ENCODE results near the gene KDM4C. TPM values are rescaled to one million over a fixed set of nuclear protein-coding genes. Genes with fewer than 3 reads are reported as not detected.

Gene KDM4C
- total RNA-seq, 1 experiment from 2014 or later = 13.5 TPM

DNA sequence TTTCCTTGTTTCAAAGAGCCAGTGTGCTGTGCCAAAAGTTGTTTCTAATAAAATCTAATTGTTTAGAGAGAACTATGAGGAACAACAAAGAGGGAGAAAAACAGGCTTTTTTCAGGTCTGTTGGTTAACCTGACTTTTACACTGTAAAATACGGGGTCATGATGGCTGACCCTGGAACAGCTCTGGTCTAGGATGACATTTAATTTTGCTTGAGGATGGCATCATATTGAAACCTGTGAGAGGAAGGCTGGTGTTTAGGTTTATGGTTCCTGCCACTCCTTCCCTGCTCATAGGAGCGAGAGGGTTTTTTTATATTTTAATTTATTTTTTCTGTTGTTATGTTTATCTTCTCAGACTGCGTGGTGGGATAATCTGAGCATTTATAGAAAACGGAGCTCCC is 327.6 kb downstream of the KDM4C start:
- DNase-seq (ENCODE audit: extremely low read depth, low read depth) = no peak

DNA sequence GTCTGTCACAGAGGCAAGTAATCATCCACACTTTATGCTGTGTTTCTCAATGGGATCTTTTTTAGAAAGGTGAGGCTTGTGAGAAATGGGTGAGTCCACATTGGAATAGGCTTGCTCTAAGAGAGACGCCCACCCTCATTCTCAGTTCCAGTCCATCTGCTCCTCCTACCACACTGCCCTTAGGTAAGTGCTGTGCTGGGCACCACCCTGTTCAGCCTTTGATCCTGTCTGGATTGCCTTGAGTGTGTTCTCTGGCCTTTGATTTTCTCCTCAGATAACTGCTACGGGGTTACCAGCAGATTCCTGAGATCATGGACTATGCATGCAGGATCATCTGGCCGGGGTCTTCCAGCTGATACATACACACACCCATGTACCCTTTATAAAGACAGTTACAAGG is 328.6 kb downstream of the KDM4C start:
- DNase-seq (ENCODE audit: extremely low read depth, low read depth) = no peak

DNA sequence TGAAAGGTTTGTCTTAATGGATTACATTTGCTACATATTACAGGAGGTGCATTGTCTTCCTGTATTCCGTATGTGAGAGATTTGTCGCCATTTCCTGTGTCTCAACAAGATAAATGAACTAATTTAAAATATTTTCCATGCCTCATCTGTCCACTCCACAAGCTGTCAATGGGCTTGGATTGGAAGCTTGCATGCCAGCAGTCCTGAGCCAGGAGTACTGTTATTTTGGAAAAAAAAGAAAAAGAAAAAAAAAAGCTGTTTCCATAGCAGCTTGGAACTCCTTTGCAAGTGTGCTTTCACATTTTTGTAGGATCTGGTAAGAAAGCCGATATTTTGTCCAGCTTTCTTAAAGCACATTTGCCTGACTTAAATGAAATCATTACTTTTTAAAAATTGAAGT is 330.8 kb downstream of the KDM4C start:
- DNase-seq (ENCODE audit: extremely low read depth, low read depth) = no peak

DNA sequence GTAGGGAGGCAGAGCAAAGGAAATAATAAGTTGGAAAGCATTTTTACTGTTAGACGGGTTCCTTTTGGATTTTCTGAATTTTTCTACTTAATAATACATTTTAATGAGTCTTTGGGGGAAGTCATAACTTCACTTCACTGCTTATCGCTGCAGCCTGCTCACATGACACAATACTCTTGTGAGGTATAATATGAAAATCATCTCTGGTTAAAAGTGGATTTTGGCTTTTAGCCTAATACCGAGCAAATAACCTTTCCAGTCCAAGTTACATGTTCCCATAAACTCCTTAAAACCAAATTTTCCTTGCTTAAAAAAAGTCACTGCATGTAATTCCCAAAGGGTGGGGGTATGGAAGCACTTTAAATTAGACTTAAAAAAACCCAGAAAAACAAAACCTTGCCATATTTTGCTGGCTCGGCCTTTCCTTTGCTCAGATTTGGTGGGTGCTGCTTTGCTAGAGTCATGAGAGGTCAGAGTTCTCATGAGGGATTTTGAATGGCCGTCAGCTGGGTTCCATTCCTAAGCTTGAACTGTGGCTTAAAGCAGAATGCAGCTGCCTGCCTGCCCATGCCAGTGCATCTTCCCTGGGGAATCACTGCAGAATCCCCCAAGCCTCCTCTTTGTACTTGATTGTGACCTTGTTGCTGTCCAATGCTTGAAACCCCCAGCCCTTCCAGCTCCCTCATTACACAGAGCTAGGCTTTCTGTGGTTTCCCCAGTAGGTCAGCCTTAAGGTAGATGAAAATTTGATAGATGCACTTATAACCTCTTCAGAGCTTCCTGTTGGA is 331.8 kb downstream of the KDM4C start:
- no peak for DNase-seq (ENCODE audit: extremely low read depth, low read depth)

DNA sequence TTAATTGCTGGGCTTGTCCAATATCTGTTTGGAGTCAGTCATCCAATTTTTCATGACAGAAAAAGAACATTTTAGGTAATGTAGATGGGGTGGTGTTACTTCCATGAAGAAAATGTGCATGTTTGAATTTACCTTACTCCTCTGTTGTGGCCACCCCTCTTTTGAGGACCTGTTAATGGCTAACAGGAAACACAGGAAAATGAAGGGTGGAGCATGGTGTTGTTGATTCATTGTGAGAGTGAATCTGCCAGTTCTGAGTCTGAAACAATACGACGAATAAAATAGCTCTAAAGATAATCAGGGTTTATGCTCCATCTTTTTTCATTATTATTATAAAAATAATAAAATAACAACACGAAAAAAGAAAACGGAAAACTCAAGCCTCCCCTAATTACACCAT is 335.3 kb downstream of the KDM4C start:
- DNase-seq (ENCODE audit: extremely low read depth, low read depth) = no peak

DNA sequence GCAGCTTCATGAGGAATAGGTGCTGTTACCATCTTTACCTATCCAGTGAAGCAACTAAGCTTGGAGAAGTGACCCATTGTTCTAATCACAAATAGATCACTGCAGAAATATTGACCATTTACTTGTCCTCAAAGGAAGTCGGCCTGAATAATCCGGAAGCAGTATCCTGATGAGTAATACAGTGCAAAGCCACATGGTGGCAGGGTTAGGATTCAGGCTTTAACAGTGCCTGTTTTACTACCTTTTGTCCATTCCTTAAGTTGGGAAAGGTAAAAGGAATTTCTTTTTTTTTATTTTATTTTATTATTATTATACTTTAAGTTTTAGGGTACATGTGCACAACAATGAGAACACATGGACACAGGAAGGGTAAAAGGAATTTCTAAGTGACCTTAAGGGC is 336.3 kb downstream of the KDM4C start:
- DNase-seq (ENCODE audit: extremely low read depth, low read depth) = no peak

DNA sequence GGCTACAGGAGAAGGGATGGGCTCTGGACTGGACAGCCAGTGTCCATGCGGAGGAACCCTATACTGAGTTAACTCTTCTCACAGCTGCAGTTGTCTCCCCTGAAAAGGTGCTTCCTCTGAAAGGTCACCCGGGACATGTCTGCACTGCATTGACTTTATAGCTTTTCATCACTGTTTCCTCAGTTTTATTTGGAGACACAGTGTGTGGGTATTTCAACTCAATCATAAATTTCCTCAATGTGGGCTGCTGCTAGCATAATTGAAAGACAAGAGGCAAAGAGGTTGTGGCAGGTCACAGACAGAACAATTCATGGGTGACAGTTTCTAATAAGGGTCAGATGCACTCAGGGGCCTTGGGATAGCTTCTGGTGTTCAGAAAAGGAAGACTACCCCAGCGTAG is 336.8 kb downstream of the KDM4C start:
- DNase-seq (ENCODE audit: extremely low read depth, low read depth) = no peak

DNA sequence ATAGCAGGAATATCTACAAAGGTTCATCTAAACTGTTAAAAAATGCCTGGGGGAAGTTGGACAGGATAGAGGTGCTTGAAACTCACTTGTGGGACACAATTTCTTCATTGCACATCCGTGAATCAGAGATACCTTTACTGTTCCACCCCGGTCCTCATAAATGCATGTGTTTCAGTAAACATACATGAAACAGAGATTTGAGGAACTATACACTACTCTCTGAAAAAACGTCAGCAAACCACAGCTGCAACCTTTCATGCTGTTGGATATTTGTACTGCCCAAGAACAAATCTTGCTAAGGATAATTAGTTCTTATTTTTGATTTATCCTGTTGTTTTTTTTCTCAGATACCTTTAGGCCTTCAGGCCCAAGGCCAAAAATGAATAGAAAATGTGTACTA is 337.3 kb downstream of the KDM4C start:
- no peak for DNase-seq (ENCODE audit: extremely low read depth, low read depth)

DNA sequence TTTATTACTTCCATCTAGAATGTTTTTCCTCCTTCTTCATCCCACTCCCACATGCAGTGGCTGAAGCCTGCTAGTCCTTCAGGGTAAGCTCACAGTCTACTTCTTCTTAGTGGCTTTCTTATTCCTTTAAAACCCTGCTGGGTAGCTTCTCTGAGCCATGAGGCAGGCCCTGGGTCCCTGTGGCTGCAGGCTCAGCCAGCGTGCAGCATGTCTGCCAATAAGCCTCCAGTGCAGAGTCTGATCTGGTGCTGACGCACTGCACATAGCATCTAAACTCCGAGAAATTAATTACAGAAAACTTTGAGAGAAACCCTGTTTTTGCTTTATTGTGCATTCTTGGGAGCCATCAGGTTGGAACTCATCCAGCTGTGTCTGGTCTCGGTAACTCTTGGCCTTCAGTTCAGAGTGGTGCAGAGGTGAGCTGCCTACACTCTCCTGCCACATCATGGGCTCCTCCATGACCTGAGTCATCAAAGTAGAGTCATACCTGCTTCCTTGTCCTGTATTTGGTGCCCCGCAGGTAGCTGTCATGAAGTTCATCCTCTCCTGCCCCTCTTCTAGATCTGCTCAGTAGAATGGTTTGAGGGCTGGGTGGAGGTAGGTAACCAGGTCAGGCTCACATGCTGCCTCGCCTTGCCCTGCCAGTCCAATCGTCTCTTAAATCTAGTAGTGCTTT is 339.4 kb downstream of the KDM4C start:
- DNase-seq (ENCODE audit: extremely low read depth, low read depth) = no peak

DNA sequence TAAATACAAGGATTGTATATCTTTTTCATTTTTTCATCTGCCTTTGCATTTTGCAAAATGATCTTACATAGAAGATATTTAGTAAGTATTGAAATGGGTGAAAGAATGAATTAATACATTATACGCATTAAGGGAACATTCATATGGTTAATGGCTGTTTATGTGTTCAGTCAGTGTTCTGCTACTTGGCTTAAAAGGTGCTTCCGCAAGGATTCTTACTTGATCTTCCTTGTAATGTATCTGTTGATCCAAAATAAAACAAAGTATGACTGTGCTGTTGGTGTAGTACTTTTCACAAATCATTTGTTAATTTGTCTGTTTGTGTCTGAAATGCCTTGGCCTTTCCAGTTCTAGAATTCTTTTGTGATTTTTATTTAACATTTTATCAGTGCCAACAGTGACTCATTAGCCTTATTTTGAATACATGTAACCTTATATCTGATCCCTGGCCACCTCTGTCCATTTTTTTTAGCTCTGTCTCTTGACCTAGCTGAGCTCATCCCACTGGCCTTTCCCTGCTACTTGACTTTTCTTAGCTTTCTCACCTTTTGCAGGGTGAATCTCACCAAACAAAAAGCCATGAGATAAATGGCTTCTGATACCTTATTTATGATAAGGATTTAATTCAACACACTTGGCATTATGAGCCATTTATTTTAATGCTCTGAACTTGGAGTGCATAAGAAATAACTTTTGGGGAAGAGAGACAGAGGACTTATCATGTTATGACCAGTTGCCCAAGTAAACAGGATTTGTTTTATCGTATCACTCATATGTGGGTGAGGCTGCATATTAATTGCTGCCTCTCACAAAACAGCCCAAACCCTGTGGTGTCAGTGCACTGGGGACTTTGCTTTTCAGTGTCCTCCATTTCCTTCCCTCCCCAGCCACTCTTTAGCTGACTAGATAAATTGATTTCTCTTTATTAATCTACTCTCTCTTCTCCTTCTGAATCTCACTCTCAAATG is 340.3 kb downstream of the KDM4C start:
- DNase-seq (ENCODE audit: extremely low read depth, low read depth) = no peak

DNA sequence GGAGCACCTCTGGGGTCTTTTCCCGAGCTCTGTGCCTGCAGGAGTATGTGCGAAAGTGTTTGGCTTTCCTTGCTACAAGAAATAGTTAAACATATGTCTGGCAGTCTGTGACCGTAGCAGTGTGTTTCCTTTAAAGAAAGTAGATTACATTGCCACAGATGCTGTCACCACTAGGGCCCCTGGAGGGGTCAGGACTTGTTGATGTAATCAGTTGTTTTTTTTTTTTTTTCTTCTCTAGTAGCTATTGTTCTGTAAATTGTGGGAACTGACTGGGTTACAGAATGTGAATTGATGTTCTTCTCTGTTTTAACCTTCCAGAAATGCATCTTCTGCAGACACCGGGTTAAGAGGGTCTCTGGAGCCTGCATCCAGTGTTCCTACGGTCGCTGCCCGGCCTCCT is 345.6 kb downstream of the KDM4C start:
- DNase-seq (ENCODE audit: extremely low read depth, low read depth) = no peak

DNA sequence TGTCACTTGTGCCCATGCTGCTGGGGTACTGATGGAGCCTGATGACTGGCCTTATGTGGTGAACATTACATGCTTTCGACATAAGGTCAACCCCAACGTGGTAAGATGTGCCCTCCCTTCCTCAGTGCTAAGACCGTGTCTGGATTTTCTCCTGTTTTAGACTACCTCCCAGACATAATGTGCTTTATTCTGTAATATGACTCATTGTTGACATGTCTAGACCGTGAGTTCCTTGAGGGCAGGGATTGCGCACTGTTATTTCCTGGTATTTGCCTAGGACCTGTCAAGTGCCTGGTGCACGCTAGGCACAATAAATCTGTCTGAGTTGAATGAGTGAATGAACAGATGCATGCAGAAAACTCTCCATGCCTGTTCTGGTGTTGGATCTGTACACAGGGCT is 346.0 kb downstream of the KDM4C start:
- DNase-seq (ENCODE audit: extremely low read depth, low read depth) = no peak

DNA sequence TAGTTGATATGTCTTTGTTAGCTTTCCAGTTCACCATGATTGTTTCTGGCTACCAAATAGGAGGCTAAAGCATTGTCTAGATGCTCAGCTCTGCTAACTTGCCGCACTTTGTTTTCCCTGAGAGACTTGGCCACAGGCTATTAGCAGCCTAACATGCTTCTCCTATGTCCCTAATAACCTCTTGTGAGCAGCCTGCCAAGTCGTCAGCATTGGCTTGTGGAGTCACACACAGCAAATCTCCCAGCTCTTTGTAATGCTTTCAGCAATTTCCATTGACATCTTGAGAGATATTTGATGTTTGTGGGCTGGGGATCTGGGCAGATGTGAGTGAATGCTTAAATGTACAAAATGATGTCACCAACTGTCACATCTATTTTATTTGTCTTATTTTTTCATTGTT is 346.9 kb downstream of the KDM4C start:
- no peak for DNase-seq (ENCODE audit: extremely low read depth, low read depth)

DNA sequence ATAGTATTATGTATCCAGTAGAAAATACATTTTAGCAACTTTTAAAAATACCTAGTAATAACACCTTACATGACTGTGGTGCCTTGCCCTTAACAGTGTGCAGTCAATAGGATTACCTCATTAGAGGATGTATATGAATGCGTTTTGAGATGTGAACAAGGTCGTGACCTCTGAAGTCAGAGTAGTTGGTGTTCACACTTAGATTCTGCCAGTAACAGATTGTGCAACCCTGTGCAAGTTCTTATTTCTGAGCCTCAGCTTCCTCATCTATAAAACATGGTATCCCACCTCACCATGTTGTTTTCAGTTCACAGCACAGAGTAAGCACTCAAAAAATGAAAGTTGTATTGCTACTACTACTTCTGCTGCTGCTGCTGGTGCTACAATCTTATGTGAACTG is 347.3 kb downstream of the KDM4C start:
- DNase-seq (ENCODE audit: extremely low read depth, low read depth) = no peak

DNA sequence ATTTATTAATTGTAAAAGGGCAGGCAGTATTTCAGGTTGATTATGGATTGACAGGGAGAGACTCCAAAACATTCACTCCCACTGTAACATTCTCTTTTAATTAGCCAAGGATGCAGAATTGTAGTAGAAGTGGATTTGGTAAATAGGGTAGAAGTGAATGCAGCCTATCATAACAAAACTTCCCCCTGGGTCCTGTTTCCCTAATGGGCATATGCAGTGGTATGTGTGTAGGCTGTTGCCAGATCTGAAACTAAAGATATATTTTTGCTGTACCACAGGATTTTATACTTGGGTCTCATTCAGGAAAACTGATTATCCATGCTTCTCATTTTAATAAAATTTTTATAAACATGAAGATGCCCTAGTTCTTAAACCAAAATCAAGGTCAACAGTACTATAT is 351.2 kb downstream of the KDM4C start:
- DNase-seq (ENCODE audit: extremely low read depth, low read depth) = no peak

DNA sequence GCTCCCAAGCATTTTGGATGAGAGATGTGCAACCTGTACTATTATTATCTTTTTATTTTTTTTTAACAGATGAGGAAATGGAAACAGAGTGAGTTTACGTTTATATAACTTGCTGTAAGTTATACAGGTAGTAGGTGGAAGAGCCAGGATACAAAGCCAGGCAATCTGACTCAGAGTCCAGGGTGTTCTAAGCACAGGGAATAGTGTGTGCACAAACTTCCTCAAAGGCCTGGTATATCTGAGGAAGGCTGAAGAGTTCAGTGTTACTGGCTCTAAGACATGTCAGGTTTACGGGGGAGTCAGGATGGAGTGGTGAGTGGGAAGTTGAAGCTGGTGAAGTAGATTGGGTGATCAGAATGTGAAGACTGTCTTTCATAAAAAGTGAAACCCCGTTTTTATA is 353.6 kb downstream of the KDM4C start:
- DNase-seq (ENCODE audit: extremely low read depth, low read depth) = no peak

DNA sequence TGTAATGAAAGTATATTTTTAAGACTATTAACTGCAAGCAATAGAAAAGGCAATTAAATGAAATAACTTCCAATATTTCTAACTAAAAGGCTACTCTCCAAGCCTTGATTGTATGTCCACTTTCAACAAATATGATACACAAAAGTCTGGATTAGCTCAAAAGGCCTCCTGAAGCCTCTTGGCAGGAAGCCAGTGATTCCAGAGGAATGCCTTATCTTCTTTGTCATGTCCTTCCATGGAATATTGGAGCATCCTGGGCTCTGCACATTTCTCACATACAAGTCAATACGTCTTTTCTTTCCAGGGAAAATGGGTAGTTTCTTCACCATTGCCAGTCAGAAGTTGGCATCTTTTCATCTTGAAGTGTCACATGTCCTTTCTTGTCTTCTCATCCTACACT is 357.8 kb downstream of the KDM4C start:
- DNase-seq (ENCODE audit: extremely low read depth, low read depth) = no peak

DNA sequence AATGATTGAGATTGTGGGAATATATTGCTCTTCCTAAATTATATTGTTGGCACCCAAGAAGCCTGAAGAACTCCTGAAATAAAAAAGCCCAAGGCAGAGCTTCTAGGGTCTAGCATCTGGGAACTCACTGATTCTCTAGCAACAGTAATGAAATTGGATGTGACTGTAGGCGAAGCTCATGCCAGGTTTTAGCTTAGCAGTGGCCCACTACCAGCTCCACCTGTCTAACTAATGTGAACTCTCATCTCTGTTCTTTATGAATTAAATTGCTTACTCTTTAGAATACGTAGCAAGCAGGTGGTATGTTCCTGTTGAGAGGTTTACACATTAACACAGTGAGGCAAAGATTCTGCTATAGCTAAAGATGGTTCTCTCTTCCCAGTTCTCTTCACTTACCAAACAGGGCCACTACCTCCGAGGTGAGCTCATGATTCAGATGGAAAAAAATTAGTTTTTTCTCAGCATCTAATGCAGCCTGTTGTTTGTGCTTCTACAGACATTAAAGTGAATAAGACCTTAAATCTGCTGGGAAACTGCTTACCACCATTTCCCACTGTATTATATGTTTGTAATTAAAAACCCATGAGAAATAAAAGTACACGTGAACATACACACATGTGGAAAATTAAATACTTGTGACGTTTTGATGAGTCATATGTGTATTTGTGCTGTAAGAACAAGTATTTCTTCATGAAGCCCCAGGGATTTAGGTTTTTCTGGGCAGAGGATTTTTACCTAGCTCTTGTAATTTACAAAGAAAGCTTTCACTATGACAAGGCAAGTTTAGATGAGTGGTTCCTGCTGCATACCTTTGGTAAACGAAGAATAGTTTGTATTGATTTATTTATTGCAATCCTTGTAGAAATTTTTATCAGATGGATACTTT is 360.1 kb downstream of the KDM4C start:
- no peak for DNase-seq (ENCODE audit: extremely low read depth, low read depth)

DNA sequence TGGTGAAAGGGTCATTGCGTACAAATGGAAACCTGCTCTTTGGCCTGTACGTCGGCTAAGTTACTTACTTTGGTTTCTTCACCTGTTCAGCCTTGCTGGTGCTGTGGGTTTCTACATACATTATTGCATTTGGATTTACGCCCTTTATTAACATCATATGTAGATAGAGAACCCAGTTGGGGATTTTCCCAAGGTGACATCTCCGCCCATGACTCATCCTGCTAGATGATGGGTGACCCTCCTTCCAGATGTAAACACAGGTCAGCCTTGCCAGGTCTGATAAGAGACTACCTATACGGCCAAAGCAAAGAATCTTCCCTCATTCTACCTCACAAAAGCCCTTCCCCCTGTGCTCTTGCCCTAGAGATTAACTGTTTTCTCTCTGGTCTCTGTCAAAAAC is 360.9 kb downstream of the KDM4C start:
- no peak for DNase-seq (ENCODE audit: extremely low read depth, low read depth)

DNA sequence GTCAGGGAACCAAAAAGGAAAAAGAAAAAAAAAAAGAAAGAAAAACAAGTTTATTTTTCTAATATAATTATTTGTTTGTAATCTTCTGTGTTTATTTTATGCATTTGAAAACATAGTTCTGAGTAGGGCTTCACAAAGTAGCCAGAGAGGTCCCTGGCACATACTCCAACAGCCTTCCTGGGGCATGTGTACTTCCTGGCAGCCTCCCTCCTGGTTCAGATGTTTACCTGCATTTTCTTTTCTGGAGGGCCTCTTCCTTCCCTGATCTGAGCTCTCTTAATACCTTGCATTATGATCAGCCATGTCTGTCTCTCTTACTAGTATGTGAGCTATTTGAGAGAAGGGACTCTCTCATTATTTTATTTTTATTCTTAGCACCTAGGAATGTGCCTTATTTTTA is 361.8 kb downstream of the KDM4C start:
- no peak for DNase-seq (ENCODE audit: extremely low read depth, low read depth)

Measured in NCI-H460 (cell line).